Measurements from ENCODE around the gene NTRK2. TPM values are rescaled to one million over a fixed set of nuclear protein-coding genes. Genes with fewer than 3 reads are reported as not detected.

Gene NTRK2
- total and polyA plus RNA-seq, 7 donors = 0.46 to 3.0 (median 2.1) TPM

GRCh38 chr9:84862308-84862707 lies 192.8 kb downstream of the NTRK2 start:
- TF ChIP-seq POLR2AphosphoS5 (IDR thresholded peaks at IDR 0.05) (no peak), EP300 (IDR thresholded peaks at IDR 0.05) (no peak), CTCF (IDR thresholded peaks at IDR 0.05) (no peak), POLR2A (IDR thresholded peaks at IDR 0.05) (no peak)
- no peak for DNase-seq
- Histone ChIP-seq H3K27me3 (no peaks in the 10 kb centered on the region), H3K36me3 (no peaks in the 10 kb centered on the region), H3K4me3 (no peak overlapping the region), H3K27ac (no peak overlapping the region), H3K4me1 (no peaks in the 10 kb centered on the region), H3K9me3 (no peaks in the 10 kb centered on the region)
- intact Hi-C loops (cut with DNase I) = no loop called here
- WGBS, 2 donors = 92 to 95% methylated on average over 7 of the region's 7 CpGs

GRCh38 chr9:84862810-84863287 lies 193.3 kb downstream of the NTRK2 start:
- no peaks in the 10 kb centered on the region for H3K27me3 ChIP-seq
- 32 to 44% methylated on average over 2 of the region's 2 CpGs for WGBS, 2 donors
- no peak overlapping the region for H3K27ac ChIP-seq
- intact Hi-C loops (cut with DNase I) = no loop called here
- H3K36me3 ChIP-seq = no peaks in the 10 kb centered on the region
- H3K4me3 ChIP-seq = no peak overlapping the region
- no peak for DNase-seq
- TF ChIP-seq POLR2AphosphoS5 (IDR thresholded peaks at IDR 0.05) = no peak
- TF ChIP-seq CTCF (IDR thresholded peaks at IDR 0.05) = no peak
- TF ChIP-seq EP300 (IDR thresholded peaks at IDR 0.05) = no peak
- no peak for TF ChIP-seq POLR2A (IDR thresholded peaks at IDR 0.05)
- no peaks in the 10 kb centered on the region for H3K4me1 ChIP-seq
- no peaks in the 10 kb centered on the region for H3K9me3 ChIP-seq

DNA sequence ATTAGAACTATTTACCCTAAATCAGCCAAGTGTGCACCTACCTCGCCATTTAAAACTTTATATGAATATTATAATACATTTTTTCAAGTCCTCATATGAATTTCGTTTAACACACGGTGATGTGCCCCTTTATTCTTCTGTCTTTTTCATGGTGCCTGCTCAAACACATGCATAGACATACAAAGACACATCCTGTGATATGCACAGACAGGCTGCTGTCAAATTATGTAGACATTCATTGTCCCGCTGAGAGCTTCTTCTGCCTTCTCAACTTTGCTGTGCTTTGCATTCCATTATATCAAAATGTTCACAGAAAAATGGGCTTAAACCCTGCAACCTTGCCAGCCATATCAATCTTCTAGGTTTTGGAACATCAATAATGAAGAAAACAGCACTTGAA lies 193.8 kb downstream of the NTRK2 start:
- H3K4me3 ChIP-seq = no peak overlapping the region
- no peak for TF ChIP-seq POLR2AphosphoS5 (IDR thresholded peaks at IDR 0.05)
- no peak for TF ChIP-seq EP300 (IDR thresholded peaks at IDR 0.05)
- no peak for TF ChIP-seq POLR2A (IDR thresholded peaks at IDR 0.05)
- TF ChIP-seq CTCF (IDR thresholded peaks at IDR 0.05) = no peak
- WGBS, 2 donors = 91 to 96% methylated on average over 4 of the region's 4 CpGs
- H3K27me3 ChIP-seq = no peaks in the 10 kb centered on the region
- no peaks in the 10 kb centered on the region for H3K4me1 ChIP-seq
- no peaks in the 10 kb centered on the region for H3K9me3 ChIP-seq
- H3K27ac ChIP-seq = no peak overlapping the region
- H3K36me3 ChIP-seq = no peaks in the 10 kb centered on the region
- no peak for DNase-seq
- intact Hi-C loops (cut with DNase I) = no loop called here

- H3K36me3 ChIP-seq = no peaks in the 10 kb centered on the region
- 86 to 93% methylated on average over 5 of the region's 5 CpGs for WGBS, 2 donors
- H3K4me1 ChIP-seq = no peaks in the 10 kb centered on the region
- H3K9me3 ChIP-seq = no peaks in the 10 kb centered on the region
- no peak for DNase-seq
- intact Hi-C loops (cut with DNase I) = no loop called here
- TF ChIP-seq POLR2AphosphoS5 (IDR thresholded peaks at IDR 0.05) = no peak
- TF ChIP-seq EP300 (IDR thresholded peaks at IDR 0.05) = no peak
- no peak for TF ChIP-seq CTCF (IDR thresholded peaks at IDR 0.05)
- no peak for TF ChIP-seq POLR2A (IDR thresholded peaks at IDR 0.05)
- no peaks in the 10 kb centered on the region for H3K27me3 ChIP-seq
- H3K27ac ChIP-seq = no peak overlapping the region
- H3K4me3 ChIP-seq = no peak overlapping the region
Observed at GRCh38 chr9:84866396-84867175, 197.1 kb downstream of the NTRK2 start.
